PC-9 (cell line): ENCODE results near the gene RPTOR.

Source experiments
- CTCF ChIP-seq: fragments of 200-600 bp; sonication (generic); conservative IDR thresholded peaks from 2 replicates; pipeline ENCODE4 v1.6.1; 2017; ENCODE audit warnings: mixed run types, antibody characterized with exemption, mild to moderate bottlenecking, moderate library complexity
- EZH2 ChIP-seq: fragments of 200-600 bp; sonication (generic); IDR thresholded peaks from 2 replicates; pipeline ENCODE4 v1.8.0; 2017; ENCODE audit warnings: antibody characterized with exemption, low read depth

- TF ChIP-seq CTCF: no peak
- no peak for TF ChIP-seq EZH2
These were observed 39.8 kb upstream of the RPTOR start for GRCh38 chr17:80504686-80505413.
